Cardiac fibroblast (primary cell): Measurements from ENCODE around the gene CAVIN1.
"Not testable (repeated sequence)": the region's sequence is repeated elsewhere in the genome, so short reads cannot be mapped to it uniquely, and the experiment has no call there.

Experiments
- DNase-seq, 2 donors: peaks; one replicate each; pipeline versions ENCODE4 v3.0.0 to v3.0.0-alpha.2; 2010; ENCODE audit warnings: low read depth in 2 of 2
- H3K4me3 ChIP-seq, 2 donors: replicated peaks in 1 of 2; 1 replicate in 1 of 2; 2 replicates in 1 of 2; pipeline ENCODE4 v1.5.1; 2011; ENCODE audit warnings: low read depth in 2 of 2, low read length in 2 of 2, mild to moderate bottlenecking in 2 of 2, moderate library complexity in 1 of 2
- CTCF ChIP-seq: IDR thresholded peaks from one replicate; pipeline ENCODE4 v1.5.1; 2011; ENCODE audit warnings: low read depth, mild to moderate bottlenecking, low read length, inconsistent platforms

CAVIN1 gene

GRCh38 chr17:42428141-42428944 is 5.3 kb upstream of the CAVIN1 start:
- H3K4me3 ChIP-seq = no peak overlapping the region
- peak; percentile 96 to 99 for DNase-seq
- peak; percentile 82 for TF ChIP-seq CTCF

- no peak overlapping the region for H3K4me3 ChIP-seq
- DNase-seq = no peak
- no peak for TF ChIP-seq CTCF
Measured at GRCh38 chr17:42424991-42425610, 2.0 kb upstream of the CAVIN1 start.

GRCh38 chr17:42423766-42424165 is 710 bp upstream of the CAVIN1 start:
- no peak for TF ChIP-seq CTCF
- no peak for DNase-seq
- H3K4me3 ChIP-seq = peak overlapping the region; percentile 17 to 99

GRCh38 chr17:42422412-42422957 is 571 bp downstream of the CAVIN1 start:
- H3K4me3 ChIP-seq = peak overlapping the region; percentile 99 to 100
- no peak for TF ChIP-seq CTCF
- DNase-seq = peak; percentile 35 to 48

- peak; percentile 63 to 67 for DNase-seq
- TF ChIP-seq CTCF = no peak
- peak overlapping the region; percentile 99 to 100 for H3K4me3 ChIP-seq
Measured at GRCh38 chr17:42421507-42422338, 1.3 kb downstream of the CAVIN1 start.

- no peak for DNase-seq
- no peak for TF ChIP-seq CTCF
- H3K4me3 ChIP-seq = peak overlapping the region; percentile 99 to 100
Measured at GRCh38 chr17:42421136-42421506, 1.9 kb downstream of the CAVIN1 start.

GRCh38 chr17:42417981-42418380 is 5.1 kb downstream of the CAVIN1 start:
- not testable (repeated sequence) for DNase-seq, H3K4me3 ChIP-seq
